Endothelial cell of umbilical vein (primary cell): ENCODE data around the gene CPA1.

Experiments used
- EZH2 ChIP-seq: IDR thresholded peaks from 2 replicates; pipeline ENCODE4 v1.6.1; 2012; ENCODE audit warnings: borderline replicate concordance, low read depth, mild to moderate bottlenecking, moderate library complexity, low read length, inconsistent platforms; ENCODE audit not compliant: severe bottlenecking
- FOS ChIP-seq: IDR thresholded peaks from 2 replicates; pipeline ENCODE4 v1.6.1; 2011; ENCODE audit warnings: mild to moderate bottlenecking, low read length, moderate library complexity, borderline replicate concordance; ENCODE audit not compliant: insufficient read depth
- GATA2 ChIP-seq: IDR thresholded peaks from 2 replicates; pipeline ENCODE4 v1.7.0; 2011; ENCODE audit warnings: low read depth, mild to moderate bottlenecking, moderate library complexity, mixed read lengths, low read length; ENCODE audit not compliant: insufficient read length, insufficient read depth
- JUN ChIP-seq: IDR thresholded peaks from 2 replicates; pipeline ENCODE4 v1.6.1; 2011; ENCODE audit warnings: borderline replicate concordance, low read depth; ENCODE audit not compliant: insufficient read length, insufficient read depth
- MYC ChIP-seq: IDR thresholded peaks from one replicate; pipeline ENCODE4 v1.6.1; 2011; ENCODE audit warnings: mild to moderate bottlenecking, low read depth, low read length
- POLR2A ChIP-seq: IDR thresholded peaks from 2 replicates; pipeline ENCODE4 v1.6.1; 2012; ENCODE audit warnings: low read depth, mild to moderate bottlenecking, control low read depth, low read length
- POLR2AphosphoS5 ChIP-seq: IDR thresholded peaks from 2 replicates; pipeline ENCODE4 v1.6.1; 2012; ENCODE audit warnings: low read depth, mild to moderate bottlenecking, control low read depth, low read length, moderate library complexity; ENCODE audit not compliant: insufficient read depth
- TF ChIP-seq, protein P1 (sequence below), 2 donors: IDR thresholded peaks; 1 replicate in 1 of 2; 2 replicates in 1 of 2; pipeline ENCODE4 v1.5.1; 2011; ENCODE audit warnings: low read length in 2 of 2, mild to moderate bottlenecking in 2 of 2, moderate library complexity in 2 of 2, control low read depth in 1 of 2, inconsistent platforms in 1 of 2, low read depth in 1 of 2; ENCODE audit not compliant: insufficient read depth in 1 of 2; ENCODE audit errors: extremely low read depth in 1 of 2
- TF ChIP-seq, protein P2 (sequence below): IDR thresholded peaks from 2 replicates; pipeline ENCODE4 v1.6.1; 2011; ENCODE audit not compliant: insufficient read depth, insufficient read length

DNA sequence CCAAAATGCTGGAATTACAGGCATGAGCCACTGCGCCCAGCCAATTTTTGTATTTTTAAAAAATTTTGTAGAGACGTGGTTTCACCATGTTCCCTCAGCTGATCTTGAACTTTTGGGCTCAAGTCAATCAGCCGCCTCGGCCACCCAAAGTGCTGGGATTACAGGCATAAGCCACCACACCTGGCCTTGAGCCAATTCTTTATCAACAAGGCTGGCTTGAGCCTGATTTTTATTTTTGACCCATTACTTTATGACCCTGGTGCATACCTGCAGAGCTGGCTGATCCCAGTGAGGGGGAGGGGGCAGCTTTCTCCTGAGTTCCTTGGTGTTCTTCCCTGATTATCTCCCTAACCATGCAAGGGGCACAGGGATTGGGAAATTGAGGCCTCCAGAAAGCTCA, 15.8 kb upstream of the CPA1 start:
- TF ChIP-seq POLR2AphosphoS5 (no peak), EZH2 (no peak), POLR2A (no peak), JUN (no peak), MYC (no peak), FOS (no peak), GATA2 (no peak)
- TF ChIP-seq, protein P1, sequence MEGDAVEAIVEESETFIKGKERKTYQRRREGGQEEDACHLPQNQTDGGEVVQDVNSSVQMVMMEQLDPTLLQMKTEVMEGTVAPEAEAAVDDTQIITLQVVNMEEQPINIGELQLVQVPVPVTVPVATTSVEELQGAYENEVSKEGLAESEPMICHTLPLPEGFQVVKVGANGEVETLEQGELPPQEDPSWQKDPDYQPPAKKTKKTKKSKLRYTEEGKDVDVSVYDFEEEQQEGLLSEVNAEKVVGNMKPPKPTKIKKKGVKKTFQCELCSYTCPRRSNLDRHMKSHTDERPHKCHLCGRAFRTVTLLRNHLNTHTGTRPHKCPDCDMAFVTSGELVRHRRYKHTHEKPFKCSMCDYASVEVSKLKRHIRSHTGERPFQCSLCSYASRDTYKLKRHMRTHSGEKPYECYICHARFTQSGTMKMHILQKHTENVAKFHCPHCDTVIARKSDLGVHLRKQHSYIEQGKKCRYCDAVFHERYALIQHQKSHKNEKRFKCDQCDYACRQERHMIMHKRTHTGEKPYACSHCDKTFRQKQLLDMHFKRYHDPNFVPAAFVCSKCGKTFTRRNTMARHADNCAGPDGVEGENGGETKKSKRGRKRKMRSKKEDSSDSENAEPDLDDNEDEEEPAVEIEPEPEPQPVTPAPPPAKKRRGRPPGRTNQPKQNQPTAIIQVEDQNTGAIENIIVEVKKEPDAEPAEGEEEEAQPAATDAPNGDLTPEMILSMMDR (IDR thresholded peaks at IDR 0.05; ENCODE audit: extremely low read depth in 1 of 2, insufficient read depth in 1 of 2, low read depth in 1 of 2, low read length in 2 of 2) = no peak
- TF ChIP-seq, protein P2, sequence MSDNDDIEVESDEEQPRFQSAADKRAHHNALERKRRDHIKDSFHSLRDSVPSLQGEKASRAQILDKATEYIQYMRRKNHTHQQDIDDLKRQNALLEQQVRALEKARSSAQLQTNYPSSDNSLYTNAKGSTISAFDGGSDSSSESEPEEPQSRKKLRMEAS = no peak
